Epithelial cell of esophagus (primary cell): ENCODE data around the gene CNTNAP5.

Experiments used
- DNase-seq: peaks from one replicate; pipeline ENCODE4 v3.0.0; 2010; ENCODE audit warnings: low read depth
- H3K4me3 ChIP-seq: 2 replicates; pipeline ENCODE4 v1.5.1; 2011; ENCODE audit warnings: mild to moderate bottlenecking, low read length, control low read depth
- TF ChIP-seq, protein P1 (sequence below): IDR thresholded peaks from 2 replicates; pipeline ENCODE4 v1.5.1; 2011; ENCODE audit warnings: low read depth, mild to moderate bottlenecking, low read length, control low read depth, inconsistent platforms; ENCODE audit not compliant: insufficient read depth; ENCODE audit errors: missing control alignments

Gene CNTNAP5

DNA sequence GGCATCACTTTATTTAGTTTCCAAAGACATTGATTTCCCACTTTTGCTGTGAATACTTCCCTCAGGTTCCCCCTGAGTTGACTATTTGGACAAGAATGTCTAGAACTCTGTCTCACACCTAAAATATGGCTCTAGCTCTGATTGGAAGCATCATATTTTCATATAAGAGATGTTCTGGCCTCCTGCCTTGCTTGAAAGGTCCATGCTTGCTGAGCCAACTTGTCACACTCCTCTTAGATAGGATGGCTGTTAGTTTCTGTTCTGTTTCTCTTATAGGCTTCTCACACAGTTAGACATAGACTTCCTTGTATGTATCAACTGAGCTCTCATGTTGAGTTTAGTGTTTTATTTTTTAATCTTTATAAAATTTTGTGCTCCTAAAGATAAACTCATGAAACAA, 87.1 kb downstream of the CNTNAP5 start:
- no peak for DNase-seq
- TF ChIP-seq, protein P1, sequence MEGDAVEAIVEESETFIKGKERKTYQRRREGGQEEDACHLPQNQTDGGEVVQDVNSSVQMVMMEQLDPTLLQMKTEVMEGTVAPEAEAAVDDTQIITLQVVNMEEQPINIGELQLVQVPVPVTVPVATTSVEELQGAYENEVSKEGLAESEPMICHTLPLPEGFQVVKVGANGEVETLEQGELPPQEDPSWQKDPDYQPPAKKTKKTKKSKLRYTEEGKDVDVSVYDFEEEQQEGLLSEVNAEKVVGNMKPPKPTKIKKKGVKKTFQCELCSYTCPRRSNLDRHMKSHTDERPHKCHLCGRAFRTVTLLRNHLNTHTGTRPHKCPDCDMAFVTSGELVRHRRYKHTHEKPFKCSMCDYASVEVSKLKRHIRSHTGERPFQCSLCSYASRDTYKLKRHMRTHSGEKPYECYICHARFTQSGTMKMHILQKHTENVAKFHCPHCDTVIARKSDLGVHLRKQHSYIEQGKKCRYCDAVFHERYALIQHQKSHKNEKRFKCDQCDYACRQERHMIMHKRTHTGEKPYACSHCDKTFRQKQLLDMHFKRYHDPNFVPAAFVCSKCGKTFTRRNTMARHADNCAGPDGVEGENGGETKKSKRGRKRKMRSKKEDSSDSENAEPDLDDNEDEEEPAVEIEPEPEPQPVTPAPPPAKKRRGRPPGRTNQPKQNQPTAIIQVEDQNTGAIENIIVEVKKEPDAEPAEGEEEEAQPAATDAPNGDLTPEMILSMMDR, result no peak

GRCh38 chr2:124112966-124113365, 87.9 kb downstream of the CNTNAP5 start:
- DNase-seq, result peak; percentile 65
- TF ChIP-seq, protein P1, result no peak
- no peak overlapping the region for H3K4me3 ChIP-seq

More for the DNA sequence above, 87.1 kb downstream of the CNTNAP5 start:
- no peak overlapping the region for H3K4me3 ChIP-seq

GRCh38 chr2:124120246-124120645, 95.2 kb downstream of the CNTNAP5 start:
- no peak overlapping the region for H3K4me3 ChIP-seq
- no peak for DNase-seq
- TF ChIP-seq, protein P1, result no peak

DNA sequence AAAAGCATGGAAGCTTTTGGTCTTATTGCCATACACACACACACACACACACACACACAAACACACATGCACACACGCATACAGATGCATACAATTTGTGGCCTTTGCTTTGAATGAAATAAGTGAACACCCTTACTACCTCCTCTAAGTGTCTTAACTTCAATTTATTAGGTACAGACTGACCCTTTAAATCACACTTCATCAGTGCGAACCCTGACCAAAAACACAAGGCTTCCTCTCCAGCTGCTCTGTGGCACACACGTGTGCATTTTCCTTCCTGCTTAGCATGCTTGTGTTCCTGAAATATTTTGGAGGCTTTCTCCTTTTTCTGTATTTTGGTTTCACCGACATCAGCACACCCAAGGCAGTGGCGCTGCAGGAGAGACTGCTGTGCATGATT, 96.0 kb downstream of the CNTNAP5 start:
- H3K4me3 ChIP-seq, result no peak overlapping the region
- TF ChIP-seq, protein P1, result no peak
- DNase-seq, result no peak

- H3K4me3 ChIP-seq, result no peak overlapping the region
- no peak for DNase-seq
- TF ChIP-seq, protein P1, result no peak
These were observed 96.7 kb downstream of the CNTNAP5 start for GRCh38 chr2:124121760-124122275.

DNA sequence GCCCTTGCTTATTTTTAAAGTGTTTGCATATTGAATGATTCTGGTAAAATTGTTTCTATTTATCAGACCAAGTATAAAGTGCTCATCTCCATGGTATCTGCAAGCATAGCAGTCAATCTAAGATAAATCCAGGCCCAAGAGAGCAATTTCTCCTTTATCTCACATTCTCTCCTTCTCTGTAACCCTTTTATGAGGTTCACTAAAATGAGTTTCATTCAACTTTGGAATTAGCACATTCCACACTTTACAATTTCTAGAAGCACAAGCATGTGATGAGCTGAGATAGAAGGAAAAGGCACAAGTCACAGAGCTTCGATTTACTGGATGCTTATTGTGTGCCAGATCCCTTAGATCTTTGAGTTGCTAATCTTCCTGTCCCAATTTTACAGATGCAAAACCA, 97.3 kb downstream of the CNTNAP5 start:
- H3K4me3 ChIP-seq, result no peak overlapping the region
- TF ChIP-seq, protein P1, result no peak
- DNase-seq, result no peak

DNA sequence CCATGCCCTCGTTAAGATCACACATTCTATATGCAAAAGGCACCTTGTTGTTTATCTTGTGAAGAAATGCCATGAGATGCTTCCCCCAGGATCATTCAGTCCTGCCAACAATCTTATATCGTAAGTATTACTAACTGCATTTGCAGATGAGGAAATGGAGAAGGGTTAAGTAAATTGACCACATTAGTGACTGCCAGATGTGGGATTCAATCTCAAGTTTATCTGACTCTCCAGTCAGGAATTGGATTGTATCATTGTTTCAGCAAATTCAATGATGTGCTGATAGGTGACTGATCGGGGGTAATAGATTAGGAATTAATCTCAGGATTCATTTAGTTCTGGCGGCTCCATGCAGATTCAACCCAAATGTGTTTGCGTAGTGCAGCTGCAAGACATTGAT, 106.2 kb downstream of the CNTNAP5 start:
- DNase-seq, result no peak

More for the DNA sequence above, 106.2 kb downstream of the CNTNAP5 start:
- H3K4me3 ChIP-seq, result no peak overlapping the region
- TF ChIP-seq, protein P1, result no peak
